Measurements from ENCODE around the gene CHTF8.

CHTF8 gene

DNA sequence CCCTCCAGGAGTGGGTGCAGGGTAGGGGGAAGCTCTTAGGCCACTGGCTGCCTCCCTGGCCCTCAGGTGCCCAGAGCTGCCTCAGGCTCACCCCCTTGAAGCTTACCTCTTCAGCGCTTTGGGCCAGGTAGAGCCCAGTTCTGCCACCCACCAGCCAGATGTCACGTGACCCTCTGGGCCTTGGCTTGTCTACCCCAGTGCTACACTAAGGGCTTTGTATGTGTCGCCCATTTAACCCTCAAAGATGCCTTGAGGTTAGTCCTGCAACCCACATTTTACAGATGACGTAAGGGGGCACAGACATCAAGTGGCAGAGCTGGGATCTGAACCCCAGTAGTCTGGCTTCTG is 23.5 kb downstream of the CHTF8 start:
- Histone ChIP-seq H3K4me3 (ENCODE audit: low read length in 2 of 2) (no peak overlapping the region), H3K9me3 (replicated peaks in 1 of 2; ENCODE audit: control insufficient read depth in 2 of 2, insufficient read depth in 1 of 2, low read depth in 1 of 2, low read length in 2 of 2) (no peaks in the 10 kb centered on the region), H2BK15ac (ENCODE audit: low read length) (no peak overlapping the region), H4K91ac (ENCODE audit: low read depth, low read length, poor library complexity) (no peak overlapping the region), H3K36me3 (replicated peaks in 1 of 2; ENCODE audit: control insufficient read depth in 2 of 2, insufficient read depth in 2 of 2, low read length in 2 of 2) (peaks cover 33 to 39% of the 10 kb centered on the region in 2 donors), H4K8ac (ENCODE audit: low read depth, low read length) (no peak overlapping the region), H3K4me2 (ENCODE audit: insufficient read depth, low read length, poor library complexity, severe bottlenecking) (no peak overlapping the region), H2AFZ (ENCODE audit: low read length) (no peak overlapping the region), H3K79me1 (ENCODE audit: low read depth, low read length) (peaks cover 22% of the 10 kb centered on the region), H3K23ac (ENCODE audit: low read depth, low read length, poor library complexity) (no peak overlapping the region), H3K27me3 (ENCODE audit: control insufficient read depth in 3 of 3, insufficient read depth in 3 of 3, low read depth in 1 of 3, low read length in 3 of 3) (no peaks in the 10 kb centered on the region), H2BK120ac (ENCODE audit: low read depth, low read length) (no peak overlapping the region), H3K18ac (ENCODE audit: low read length) (peak overlapping the region; percentile 50), H2BK12ac (ENCODE audit: low read length) (no peak overlapping the region), H2AK5ac (ENCODE audit: low read depth, low read length) (peak overlapping the region; percentile 58), H3K14ac (ENCODE audit: low read length) (no peak overlapping the region), H3K27ac (replicated peaks; ENCODE audit: low read length) (no peak overlapping the region), H3K4ac (ENCODE audit: low read length) (no peak overlapping the region), H2BK5ac (ENCODE audit: low read length) (no peak overlapping the region), H3K9ac (ENCODE audit: low read depth, low read length, poor library complexity) (no peak overlapping the region), H3K4me1 (ENCODE audit: control insufficient read depth in 2 of 2, insufficient read depth in 1 of 2, low read depth in 1 of 2, low read length in 2 of 2) (peaks cover 13 to 16% of the 10 kb centered on the region in 2 donors)
- DNase-seq (ENCODE audit: low spot score): no peak
- no CpG with 5 or more reads among the region's 4 CpGs for WGBS, 2 donors (ENCODE audit: extremely low coverage in 2 of 2, insufficient read length in 2 of 2, insufficient replicate concordance in 1 of 2)

DNA sequence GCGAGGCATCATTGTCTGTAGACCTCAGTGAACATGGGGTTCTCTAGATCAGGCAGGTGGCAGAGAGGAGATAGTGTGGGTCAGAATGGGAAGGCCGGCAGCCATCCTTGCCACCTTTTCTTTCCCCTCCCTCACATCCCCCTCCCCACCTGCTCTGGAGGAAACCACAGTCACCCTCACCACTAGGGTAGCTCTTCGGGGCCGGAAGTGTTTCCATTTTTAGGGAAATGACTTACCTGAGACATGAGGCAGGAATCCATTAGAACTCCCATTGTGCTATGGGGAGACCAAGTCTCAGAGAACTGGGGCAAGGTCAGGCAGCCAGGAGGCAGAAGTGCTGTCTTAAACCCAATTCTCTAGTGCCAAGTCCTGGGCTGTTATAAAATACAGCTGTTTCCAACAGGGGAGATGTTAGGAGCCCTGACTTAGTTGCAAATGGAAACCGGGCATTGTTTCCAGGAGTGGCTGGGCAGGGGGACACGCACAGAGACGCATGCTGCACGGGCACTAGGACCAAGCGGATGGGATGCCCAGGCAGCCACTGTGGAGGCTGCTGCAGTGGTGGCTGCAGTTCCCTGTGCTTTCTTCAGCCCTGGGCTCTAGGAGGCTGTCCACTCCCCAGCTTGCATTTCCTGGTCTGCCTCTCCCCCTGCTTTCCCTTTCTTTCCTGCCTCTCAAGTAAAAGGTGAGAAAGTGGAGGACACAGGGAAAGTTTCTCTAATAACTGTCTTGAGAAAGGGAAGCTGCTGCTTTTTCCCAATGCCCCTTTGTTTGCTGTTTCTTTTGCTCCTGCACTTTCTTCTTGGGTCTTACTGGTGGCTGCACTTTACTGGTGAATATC is 24.1 kb downstream of the CHTF8 start:
- Histone ChIP-seq H3K79me1 (ENCODE audit: low read depth, low read length) (peaks cover 22% of the 10 kb centered on the region), H3K27me3 (ENCODE audit: control insufficient read depth in 3 of 3, insufficient read depth in 3 of 3, low read depth in 1 of 3, low read length in 3 of 3) (no peaks in the 10 kb centered on the region), H2AK5ac (ENCODE audit: low read depth, low read length) (no peak overlapping the region), H3K14ac (ENCODE audit: low read length) (no peak overlapping the region), H3K9ac (ENCODE audit: low read depth, low read length, poor library complexity) (peak overlapping the region; percentile 87), H3K4ac (ENCODE audit: low read length) (no peak overlapping the region), H4K91ac (ENCODE audit: low read depth, low read length, poor library complexity) (no peak overlapping the region), H2BK15ac (ENCODE audit: low read length) (peak overlapping the region; percentile 54), H3K36me3 (replicated peaks in 1 of 2; ENCODE audit: control insufficient read depth in 2 of 2, insufficient read depth in 2 of 2, low read length in 2 of 2) (peaks cover 31 to 33% of the 10 kb centered on the region in 2 donors), H2BK120ac (ENCODE audit: low read depth, low read length) (no peak overlapping the region), H3K4me1 (ENCODE audit: control insufficient read depth in 2 of 2, insufficient read depth in 1 of 2, low read depth in 1 of 2, low read length in 2 of 2) (peaks cover 13 to 16% of the 10 kb centered on the region in 2 donors), H3K4me3 (ENCODE audit: low read length in 2 of 2) (peak overlapping the region in 1 of 2 donors; percentile 86), H3K4me2 (ENCODE audit: insufficient read depth, low read length, poor library complexity, severe bottlenecking) (peak overlapping the region; percentile 99), H3K18ac (ENCODE audit: low read length) (no peak overlapping the region), H2BK5ac (ENCODE audit: low read length) (no peak overlapping the region), H3K27ac (replicated peaks; ENCODE audit: low read length) (no peak overlapping the region), H2BK12ac (ENCODE audit: low read length) (no peak overlapping the region), H4K8ac (ENCODE audit: low read depth, low read length) (no peak overlapping the region), H2AFZ (ENCODE audit: low read length) (no peak overlapping the region), H3K9me3 (replicated peaks in 1 of 2; ENCODE audit: control insufficient read depth in 2 of 2, insufficient read depth in 1 of 2, low read depth in 1 of 2, low read length in 2 of 2) (no peaks in the 10 kb centered on the region), H3K23ac (ENCODE audit: low read depth, low read length, poor library complexity) (no peak overlapping the region)
- DNase-seq (ENCODE audit: low spot score): no peak
- WGBS, 2 donors (ENCODE audit: extremely low coverage in 2 of 2, insufficient read length in 2 of 2, insufficient replicate concordance in 1 of 2): no CpG with 5 or more reads among the region's 9 CpGs

DNA sequence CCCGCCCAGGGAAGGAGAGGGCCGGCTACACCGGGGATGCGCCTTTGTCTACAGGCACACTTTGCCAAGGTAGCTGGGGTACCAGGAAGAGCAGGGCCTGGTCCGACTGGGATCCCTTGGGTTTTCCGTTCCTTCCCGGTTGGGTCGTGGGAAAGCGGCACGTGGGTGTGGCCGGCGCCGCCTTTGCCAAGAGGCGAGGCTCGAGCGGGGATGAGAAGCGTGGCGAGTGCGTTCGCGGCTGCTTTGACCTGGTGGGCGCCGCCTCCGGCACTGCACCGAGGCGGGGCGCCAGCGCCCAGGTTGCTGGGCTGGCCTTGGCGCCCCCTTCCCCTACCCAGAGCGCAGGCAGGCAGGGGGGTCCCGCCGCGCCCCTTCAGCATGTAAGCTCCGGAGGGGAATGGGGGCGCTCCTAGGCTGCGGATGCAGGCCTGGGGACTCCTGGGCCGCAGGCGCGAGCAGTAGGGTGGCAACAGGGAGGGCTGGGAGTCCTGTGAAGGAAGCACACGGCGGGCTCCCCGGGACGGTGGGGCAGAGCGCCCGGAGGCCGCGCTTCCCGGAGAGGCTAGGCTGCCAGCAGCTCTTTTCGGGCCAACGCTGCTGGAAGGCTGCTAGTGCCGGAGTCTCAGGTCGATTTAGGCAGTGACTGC is 24.9 kb downstream of the CHTF8 start:
- Histone ChIP-seq H3K27ac (replicated peaks; ENCODE audit: low read length) (no peak overlapping the region), H3K27me3 (ENCODE audit: control insufficient read depth in 3 of 3, insufficient read depth in 3 of 3, low read depth in 1 of 3, low read length in 3 of 3) (no peaks in the 10 kb centered on the region), H2BK15ac (ENCODE audit: low read length) (peak overlapping the region; percentile 78), H3K4ac (ENCODE audit: low read length) (no peak overlapping the region), H4K8ac (ENCODE audit: low read depth, low read length) (no peak overlapping the region), H2BK12ac (ENCODE audit: low read length) (no peak overlapping the region), H2AK5ac (ENCODE audit: low read depth, low read length) (peak overlapping the region; percentile 69), H3K36me3 (replicated peaks in 1 of 2; ENCODE audit: control insufficient read depth in 2 of 2, insufficient read depth in 2 of 2, low read length in 2 of 2) (peaks cover 26 to 32% of the 10 kb centered on the region in 2 donors), H3K18ac (ENCODE audit: low read length) (peak overlapping the region; percentile 93), H3K9me3 (replicated peaks in 1 of 2; ENCODE audit: control insufficient read depth in 2 of 2, insufficient read depth in 1 of 2, low read depth in 1 of 2, low read length in 2 of 2) (no peaks in the 10 kb centered on the region), H2BK5ac (ENCODE audit: low read length) (no peak overlapping the region), H3K23ac (ENCODE audit: low read depth, low read length, poor library complexity) (peak overlapping the region; percentile 29), H3K4me2 (ENCODE audit: insufficient read depth, low read length, poor library complexity, severe bottlenecking) (peak overlapping the region; percentile 99), H3K14ac (ENCODE audit: low read length) (no peak overlapping the region), H3K79me1 (ENCODE audit: low read depth, low read length) (peaks cover 18% of the 10 kb centered on the region), H4K91ac (ENCODE audit: low read depth, low read length, poor library complexity) (no peak overlapping the region), H3K4me1 (ENCODE audit: control insufficient read depth in 2 of 2, insufficient read depth in 1 of 2, low read depth in 1 of 2, low read length in 2 of 2) (peaks cover 13 to 16% of the 10 kb centered on the region in 2 donors), H3K4me3 (ENCODE audit: low read length in 2 of 2) (peak overlapping the region; percentile 16 to 86), H3K9ac (ENCODE audit: low read depth, low read length, poor library complexity) (peak overlapping the region; percentile 87), H2BK120ac (ENCODE audit: low read depth, low read length) (no peak overlapping the region), H2AFZ (ENCODE audit: low read length) (no peak overlapping the region)
- DNase-seq (ENCODE audit: low spot score): peak; percentile 37
- no CpG with 5 or more reads among the region's 52 CpGs for WGBS, 2 donors (ENCODE audit: extremely low coverage in 2 of 2, insufficient read length in 2 of 2, insufficient replicate concordance in 1 of 2)
